Measurements from ENCODE around the gene PIGX.

DNA sequence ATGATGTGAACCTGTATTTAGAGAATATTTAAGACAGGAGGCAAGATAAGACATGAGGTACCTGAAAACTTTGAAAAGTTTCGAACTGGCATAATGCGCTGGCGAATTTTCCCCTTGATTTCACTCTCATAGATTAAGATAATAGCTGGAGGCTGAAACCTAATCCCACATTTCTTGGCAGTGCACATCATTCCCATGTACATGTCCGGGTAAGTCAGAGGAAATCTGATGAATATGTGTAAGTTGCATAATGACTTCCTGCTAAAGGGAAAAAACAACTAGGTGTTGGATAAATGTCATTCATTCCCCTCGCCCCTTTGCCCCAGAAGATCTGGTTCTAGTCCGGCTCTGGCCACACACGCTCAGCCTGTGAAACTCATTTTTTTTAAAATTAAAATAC, 3.7 kb upstream of the PIGX start:
- TF ChIP-seq, protein P1, sequence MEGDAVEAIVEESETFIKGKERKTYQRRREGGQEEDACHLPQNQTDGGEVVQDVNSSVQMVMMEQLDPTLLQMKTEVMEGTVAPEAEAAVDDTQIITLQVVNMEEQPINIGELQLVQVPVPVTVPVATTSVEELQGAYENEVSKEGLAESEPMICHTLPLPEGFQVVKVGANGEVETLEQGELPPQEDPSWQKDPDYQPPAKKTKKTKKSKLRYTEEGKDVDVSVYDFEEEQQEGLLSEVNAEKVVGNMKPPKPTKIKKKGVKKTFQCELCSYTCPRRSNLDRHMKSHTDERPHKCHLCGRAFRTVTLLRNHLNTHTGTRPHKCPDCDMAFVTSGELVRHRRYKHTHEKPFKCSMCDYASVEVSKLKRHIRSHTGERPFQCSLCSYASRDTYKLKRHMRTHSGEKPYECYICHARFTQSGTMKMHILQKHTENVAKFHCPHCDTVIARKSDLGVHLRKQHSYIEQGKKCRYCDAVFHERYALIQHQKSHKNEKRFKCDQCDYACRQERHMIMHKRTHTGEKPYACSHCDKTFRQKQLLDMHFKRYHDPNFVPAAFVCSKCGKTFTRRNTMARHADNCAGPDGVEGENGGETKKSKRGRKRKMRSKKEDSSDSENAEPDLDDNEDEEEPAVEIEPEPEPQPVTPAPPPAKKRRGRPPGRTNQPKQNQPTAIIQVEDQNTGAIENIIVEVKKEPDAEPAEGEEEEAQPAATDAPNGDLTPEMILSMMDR (conservative IDR thresholded peaks at IDR 0.05; ENCODE audit: low read depth, low read length), result no peak
- TF ChIP-seq MXI1 (IDR thresholded peaks at IDR 0.05; ENCODE audit: borderline replicate concordance, low read depth, low read length), result no peak
- TF ChIP-seq RAD21 (IDR thresholded peaks at IDR 0.05; ENCODE audit: low read length), result no peak
